Lung (tissue), 12 donors: Measurements from ENCODE around the gene GRID2. TPM values are rescaled to one million over a fixed set of nuclear protein-coding genes. Genes with fewer than 3 reads are reported as not detected.
A peak's percentile ranks its signal among the peaks of the same experiment; 100 is the strongest.

Source experiments
- ATAC-seq: fragments of 200-7000 bp; cut with Tn5 transposase; one replicate; pipeline ENCODE4 v1.9.1; 2020; ENCODE audit warnings: moderate number of reproducible peaks; ENCODE audit not compliant: insufficient read depth, low FRiP score
- DNase-seq, 3 donors: peaks; one replicate each; pipeline ENCODE4 v3.0.0-alpha.2; 2013 to 2017
- H3K27ac ChIP-seq, 2 donors: one replicate each; pipeline ENCODE4 v1.5.1; 2013; ENCODE audit warnings: mild to moderate bottlenecking in 2 of 2, moderate library complexity in 2 of 2, control low read depth in 1 of 2, inconsistent platforms in 1 of 2, low read depth in 1 of 2, low read length in 1 of 2
- H3K27me3 ChIP-seq, 3 donors: one replicate each; pipeline ENCODE4 v1.5.1; 2013; ENCODE audit warnings: low read length in 2 of 3; ENCODE audit not compliant: control insufficient read depth in 3 of 3, insufficient read depth in 3 of 3
- H3K36me3 ChIP-seq, 4 donors: one replicate each; pipeline ENCODE4 v1.5.1; 2013; ENCODE audit warnings: low read length in 4 of 4, mild to moderate bottlenecking in 1 of 4, moderate library complexity in 1 of 4; ENCODE audit not compliant: control insufficient read depth in 4 of 4, insufficient read depth in 4 of 4
- H3K4me1 ChIP-seq, 5 donors: one replicate each; pipeline ENCODE4 v1.5.1; 2013; ENCODE audit warnings: low read length in 5 of 5, mild to moderate bottlenecking in 2 of 5, moderate library complexity in 1 of 5; ENCODE audit not compliant: control insufficient read depth in 5 of 5, insufficient read depth in 5 of 5
- H3K4me3 ChIP-seq: one replicate; pipeline ENCODE4 v1.5.1; 2013; ENCODE audit warnings: mild to moderate bottlenecking, control low read depth, moderate library complexity
- H3K9ac ChIP-seq, 2 donors: one replicate each; pipeline ENCODE4 v1.5.1; 2013; ENCODE audit warnings: low read length in 2 of 2, control low read depth in 1 of 2; ENCODE audit not compliant: insufficient read depth in 1 of 2
- H3K9me3 ChIP-seq, 4 donors: one replicate each; pipeline ENCODE4 v1.5.1; 2013; ENCODE audit warnings: low read length in 3 of 4, mild to moderate bottlenecking in 1 of 4, moderate library complexity in 1 of 4; ENCODE audit not compliant: control insufficient read depth in 4 of 4, insufficient read depth in 3 of 4
- WGBS, 2 donors: extraction: QIAGEN DNeasy Blood & Tissue Kit; methylation state at CpG; one replicate each; pipeline ENCODE4 v1.1.7; 2013; 5-methylcytosine and 5-hydroxymethylcytosine counted together
- polyA plus RNA-seq, 2 donors: library from polyadenylated mRNA; stranded (reverse); fragments of 200-250 nt; gene quantifications; one replicate each; pipeline ENCODE4 v1.2.1, GENCODE V29; 2013
- total RNA-seq, 2 donors: library from RNA; depleted of rRNA in 1 of 2; stranded (reverse); fragments of >200 nt in 1 of 2; gene quantifications; one replicate each; pipeline ENCODE4 v1.2.1, GENCODE V29; 2014 to 2021
- TF ChIP-seq, protein P1 (sequence below): IDR thresholded peaks from 2 replicates; pipeline ENCODE4 v1.5.1; 2012; ENCODE audit warnings: mild to moderate bottlenecking; ENCODE audit errors: control extremely low read depth, extremely low read depth
- donor health status: control.
- donor health status: control.
- donor health status: Bipolar disorder and iron deficiency.
- donor health status: healthy.
- donor health status: DM: yes; HTN: yes; CAD: no.

Gene GRID2
- total and polyA plus RNA-seq, 4 donors: 0.09 to 1.3 TPM; not detected in 2

DNA sequence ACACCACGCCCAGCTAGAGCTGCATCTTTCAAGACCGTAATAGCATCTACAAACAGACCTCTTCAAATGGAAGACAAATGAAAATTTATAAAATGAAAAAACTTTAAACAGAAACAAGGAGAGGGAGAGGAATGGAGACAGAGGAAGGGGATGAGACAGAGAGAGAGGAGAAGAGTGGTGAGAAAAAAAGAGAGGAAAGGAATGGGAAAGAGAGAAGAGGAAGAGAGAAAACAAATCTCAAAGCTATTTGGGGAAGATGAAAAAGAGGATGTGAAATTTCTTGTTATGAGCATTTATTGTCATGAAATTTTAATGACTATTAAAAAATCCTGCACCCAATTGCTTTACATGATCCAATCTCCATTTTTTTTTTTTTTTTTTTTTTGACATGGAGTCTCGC, 726.9 kb downstream of the GRID2 start:
- no peak for ATAC-seq
- Histone ChIP-seq H3K4me3 (no peak overlapping the region), H3K36me3 (no peaks in the 10 kb centered on the region), H3K27ac (no peak overlapping the region), H3K9me3 (no peaks in the 10 kb centered on the region), H3K9ac (no peak overlapping the region), H3K4me1 (no peaks in the 10 kb centered on the region), H3K27me3 (no peaks in the 10 kb centered on the region)
- 91 to 92% methylated on average over 3 of the region's 3 CpGs for WGBS, 2 donors
- DNase-seq: no peak
- TF ChIP-seq, protein P1, sequence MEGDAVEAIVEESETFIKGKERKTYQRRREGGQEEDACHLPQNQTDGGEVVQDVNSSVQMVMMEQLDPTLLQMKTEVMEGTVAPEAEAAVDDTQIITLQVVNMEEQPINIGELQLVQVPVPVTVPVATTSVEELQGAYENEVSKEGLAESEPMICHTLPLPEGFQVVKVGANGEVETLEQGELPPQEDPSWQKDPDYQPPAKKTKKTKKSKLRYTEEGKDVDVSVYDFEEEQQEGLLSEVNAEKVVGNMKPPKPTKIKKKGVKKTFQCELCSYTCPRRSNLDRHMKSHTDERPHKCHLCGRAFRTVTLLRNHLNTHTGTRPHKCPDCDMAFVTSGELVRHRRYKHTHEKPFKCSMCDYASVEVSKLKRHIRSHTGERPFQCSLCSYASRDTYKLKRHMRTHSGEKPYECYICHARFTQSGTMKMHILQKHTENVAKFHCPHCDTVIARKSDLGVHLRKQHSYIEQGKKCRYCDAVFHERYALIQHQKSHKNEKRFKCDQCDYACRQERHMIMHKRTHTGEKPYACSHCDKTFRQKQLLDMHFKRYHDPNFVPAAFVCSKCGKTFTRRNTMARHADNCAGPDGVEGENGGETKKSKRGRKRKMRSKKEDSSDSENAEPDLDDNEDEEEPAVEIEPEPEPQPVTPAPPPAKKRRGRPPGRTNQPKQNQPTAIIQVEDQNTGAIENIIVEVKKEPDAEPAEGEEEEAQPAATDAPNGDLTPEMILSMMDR: no peak

DNA sequence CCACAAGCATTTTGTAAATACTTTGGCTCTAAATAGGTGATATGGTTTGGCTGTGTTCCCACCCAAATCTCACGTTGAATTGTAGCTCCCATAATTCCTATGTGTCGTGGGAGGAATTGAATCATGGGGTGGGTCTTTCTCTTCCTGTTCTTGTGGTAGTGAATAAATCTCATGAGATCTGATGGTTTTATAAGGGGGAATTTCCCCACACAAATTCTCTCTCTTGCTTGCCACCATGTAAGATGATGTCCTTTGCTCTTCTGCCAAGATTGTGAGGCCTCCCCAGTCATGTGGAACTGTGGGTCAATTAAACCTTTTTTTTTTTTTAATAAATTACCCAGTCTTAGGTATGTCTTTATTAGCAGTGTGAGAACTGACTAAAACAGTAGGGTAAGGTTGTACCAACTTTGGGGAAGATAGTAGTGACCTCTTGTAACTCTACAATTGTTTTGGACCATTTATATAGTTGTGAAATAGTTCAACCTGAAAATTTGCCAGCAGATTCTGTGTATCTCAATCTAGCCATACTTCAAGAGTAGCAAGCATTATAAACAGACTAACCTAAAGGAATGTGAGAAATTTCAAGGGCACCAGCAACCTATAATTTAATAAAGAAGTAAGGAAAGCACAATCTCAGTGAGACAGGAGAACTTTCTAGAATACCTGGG, 727.8 kb downstream of the GRID2 start:
- 71 to 78% methylated on average over 2 of the region's 2 CpGs for WGBS, 2 donors
- H3K4me3 ChIP-seq: no peak overlapping the region
- ATAC-seq: no peak
- H3K27ac ChIP-seq: no peak overlapping the region
- no peaks in the 10 kb centered on the region for H3K9me3 ChIP-seq
- H3K27me3 ChIP-seq: no peaks in the 10 kb centered on the region
- no peak overlapping the region for H3K9ac ChIP-seq
- TF ChIP-seq, protein P1: no peak
- no peaks in the 10 kb centered on the region for H3K36me3 ChIP-seq
- peak in 2 of 3 donors; percentile 4 to 14 for DNase-seq
- H3K4me1 ChIP-seq: no peaks in the 10 kb centered on the region

GRCh38 chr4:93042746-93043145, 739.0 kb downstream of the GRID2 start:
- Histone ChIP-seq H3K4me3 (no peak overlapping the region), H3K27me3 (no peaks in the 10 kb centered on the region), H3K4me1 (no peaks in the 10 kb centered on the region), H3K9ac (no peak overlapping the region), H3K9me3 (no peaks in the 10 kb centered on the region), H3K36me3 (no peaks in the 10 kb centered on the region), H3K27ac (no peak overlapping the region)
- TF ChIP-seq, protein P1: no peak
- ATAC-seq (no peak), DNase-seq (no peak)

GRCh38 chr4:93053140-93053539, 749.4 kb downstream of the GRID2 start:
- 89 to 92% methylated on average over 6 of the region's 6 CpGs for WGBS, 2 donors

More at GRCh38 chr4:93053140-93053539, 749.4 kb downstream of the GRID2 start:
- peaks cover 0 to 4% (median 0%) of the 10 kb centered on the region in 4 donors for H3K9me3 ChIP-seq
- H3K4me1 ChIP-seq: no peaks in the 10 kb centered on the region
- no peaks in the 10 kb centered on the region for H3K27me3 ChIP-seq
- DNase-seq (no peak), ATAC-seq (no peak)
- no peak overlapping the region for H3K27ac ChIP-seq
- H3K4me3 ChIP-seq: no peak overlapping the region
- no peak overlapping the region for H3K9ac ChIP-seq
- TF ChIP-seq, protein P1: no peak
- no peaks in the 10 kb centered on the region for H3K36me3 ChIP-seq
